Measurements from ENCODE around the gene NLGN2. TPM values are rescaled to one million over a fixed set of nuclear protein-coding genes. Genes with fewer than 3 reads are reported as not detected.

Gene NLGN2
- total RNA-seq, 4 donors from 2014 or later, result 2.2 to 6.3 (median 4.7) TPM

DNA sequence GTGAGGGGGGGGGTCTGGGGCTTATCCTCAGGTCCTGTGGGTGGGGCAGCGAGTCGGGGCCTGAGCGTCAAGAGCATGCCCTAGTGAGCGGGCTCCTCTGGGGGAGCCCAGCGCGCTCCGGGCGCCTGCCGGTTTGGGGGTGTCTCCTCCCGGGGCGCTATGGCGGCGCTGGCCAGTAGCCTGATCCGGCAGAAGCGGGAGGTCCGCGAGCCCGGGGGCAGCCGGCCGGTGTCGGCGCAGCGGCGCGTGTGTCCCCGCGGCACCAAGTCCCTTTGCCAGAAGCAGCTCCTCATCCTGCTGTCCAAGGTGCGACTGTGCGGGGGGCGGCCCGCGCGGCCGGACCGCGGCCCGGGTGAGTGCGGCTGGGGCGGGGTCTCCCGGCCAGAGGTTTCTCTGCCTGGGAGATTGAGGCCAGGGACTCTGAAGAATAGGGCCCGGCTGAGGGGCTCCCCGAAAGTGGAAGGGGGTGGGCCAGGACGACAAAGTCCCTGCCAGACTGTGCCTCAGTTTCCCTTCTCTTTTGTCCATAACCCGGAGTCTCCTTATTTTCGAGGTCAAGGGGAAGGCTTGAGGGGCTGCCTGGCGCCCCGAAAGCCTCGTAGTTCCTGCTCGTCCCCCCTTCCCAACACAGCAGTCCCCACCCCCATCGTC is 31.9 kb downstream of the NLGN2 start, which contains the start of gene FGF11:
Gene FGF11, plus strand, starts transcription at position 51 of the 651 bp plus-strand sequence. Its CDS starts 109 bp downstream, at position 160.
- intact Hi-C loops (cut with DNase I), result loop anchor here (5.0 kb wide), 3 partner anchors 38 to 123 kb away; partner anchors contain the start of genes KCTD11, SENP3 and ZBTB4
- peak within 1 kb of the TSS in 2 of 3 donors; percentile 69 to 82 for H3K27ac ChIP-seq

DNA sequence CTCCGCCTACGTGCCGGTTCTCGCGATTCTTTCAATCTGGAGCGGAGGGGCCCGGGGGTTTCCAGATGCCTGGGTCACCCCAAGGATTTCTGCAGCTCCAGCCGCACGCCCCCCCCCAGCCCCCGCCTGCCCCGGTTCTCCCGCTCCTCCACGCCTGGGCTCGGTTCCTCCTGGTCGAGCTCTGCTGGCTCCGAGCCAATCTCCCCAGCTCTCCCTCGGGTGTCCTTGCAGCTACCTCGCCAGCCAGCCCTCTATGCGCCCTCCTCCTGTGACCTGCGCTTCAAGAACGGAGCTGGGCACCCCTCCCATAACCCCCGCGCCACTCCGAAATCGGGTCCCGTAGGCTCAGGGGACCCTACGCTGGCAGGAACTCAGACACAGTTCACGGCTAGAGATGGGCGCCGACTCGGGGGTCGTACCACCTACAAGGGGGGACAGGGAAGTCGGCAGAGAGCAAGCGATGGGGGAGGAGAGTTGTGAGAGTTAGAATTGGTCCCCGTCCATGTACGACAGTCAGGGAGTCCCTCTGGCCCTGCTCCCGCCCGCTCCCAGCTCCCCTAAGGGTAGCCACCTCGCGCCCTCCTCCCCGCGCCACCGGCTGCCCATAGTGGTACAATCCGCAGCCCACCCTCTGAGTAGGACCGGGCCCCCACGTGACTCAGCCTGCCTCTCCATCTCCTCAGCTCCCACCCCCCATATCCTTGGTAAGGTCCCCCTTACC is 32.6 kb downstream of the NLGN2 start:
- peak; percentile 94 to 95 for DNase-seq
- no peaks in the 10 kb centered on the region for H3K9me3 ChIP-seq
- peak overlapping the region in 2 of 3 donors; percentile 42 to 51 for H3K4me3 ChIP-seq (replicated peaks in 1 of 3)
- H3K27me3 ChIP-seq, result no peaks in the 10 kb centered on the region
- H3K27ac ChIP-seq, result peak overlapping the region in 2 of 3 donors; percentile 69 to 82
- H3K36me3 ChIP-seq, result no peaks in the 10 kb centered on the region
- peak in 1 of 2 donors; percentile 36 for TF ChIP-seq POLR2A (IDR thresholded peaks at IDR 0.05)
- TF ChIP-seq, protein P1, sequence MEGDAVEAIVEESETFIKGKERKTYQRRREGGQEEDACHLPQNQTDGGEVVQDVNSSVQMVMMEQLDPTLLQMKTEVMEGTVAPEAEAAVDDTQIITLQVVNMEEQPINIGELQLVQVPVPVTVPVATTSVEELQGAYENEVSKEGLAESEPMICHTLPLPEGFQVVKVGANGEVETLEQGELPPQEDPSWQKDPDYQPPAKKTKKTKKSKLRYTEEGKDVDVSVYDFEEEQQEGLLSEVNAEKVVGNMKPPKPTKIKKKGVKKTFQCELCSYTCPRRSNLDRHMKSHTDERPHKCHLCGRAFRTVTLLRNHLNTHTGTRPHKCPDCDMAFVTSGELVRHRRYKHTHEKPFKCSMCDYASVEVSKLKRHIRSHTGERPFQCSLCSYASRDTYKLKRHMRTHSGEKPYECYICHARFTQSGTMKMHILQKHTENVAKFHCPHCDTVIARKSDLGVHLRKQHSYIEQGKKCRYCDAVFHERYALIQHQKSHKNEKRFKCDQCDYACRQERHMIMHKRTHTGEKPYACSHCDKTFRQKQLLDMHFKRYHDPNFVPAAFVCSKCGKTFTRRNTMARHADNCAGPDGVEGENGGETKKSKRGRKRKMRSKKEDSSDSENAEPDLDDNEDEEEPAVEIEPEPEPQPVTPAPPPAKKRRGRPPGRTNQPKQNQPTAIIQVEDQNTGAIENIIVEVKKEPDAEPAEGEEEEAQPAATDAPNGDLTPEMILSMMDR (IDR thresholded peaks at IDR 0.05), result peak in 1 of 6 experiments; percentile 9
- peaks cover 35 to 58% of the 10 kb centered on the region in 2 donors for H3K4me1 ChIP-seq
- intact Hi-C loops (cut with DNase I), result loop anchor here (5.0 kb wide), 1 partner anchor 37 kb away; the partner anchor contains the start of gene ZBTB4
- WGBS, 2 donors, result 2% methylated on average over 28 to 37 of the region's 46 CpGs

More for the DNA sequence above, 31.9 kb downstream of the NLGN2 start, which contains the start of gene FGF11:
- H3K9me3 ChIP-seq, result no peaks in the 10 kb centered on the region
- TF ChIP-seq, protein P1 (IDR thresholded peaks at IDR 0.05), result no peak
- TF ChIP-seq POLR2A (IDR thresholded peaks at IDR 0.05), result no peak
- H3K27me3 ChIP-seq, result no peaks in the 10 kb centered on the region
- no peaks in the 10 kb centered on the region for H3K36me3 ChIP-seq
- DNase-seq, result peak; percentile 19 to 24
- peaks cover 31 to 53% of the 10 kb centered on the region in 2 donors for H3K4me1 ChIP-seq
- 2% methylated on average over 14 to 23 of the region's 50 CpGs for WGBS, 2 donors
- peak within 1 kb of the TSS in 2 of 3 donors; percentile 42 to 51 for H3K4me3 ChIP-seq (replicated peaks in 1 of 3)

DNA sequence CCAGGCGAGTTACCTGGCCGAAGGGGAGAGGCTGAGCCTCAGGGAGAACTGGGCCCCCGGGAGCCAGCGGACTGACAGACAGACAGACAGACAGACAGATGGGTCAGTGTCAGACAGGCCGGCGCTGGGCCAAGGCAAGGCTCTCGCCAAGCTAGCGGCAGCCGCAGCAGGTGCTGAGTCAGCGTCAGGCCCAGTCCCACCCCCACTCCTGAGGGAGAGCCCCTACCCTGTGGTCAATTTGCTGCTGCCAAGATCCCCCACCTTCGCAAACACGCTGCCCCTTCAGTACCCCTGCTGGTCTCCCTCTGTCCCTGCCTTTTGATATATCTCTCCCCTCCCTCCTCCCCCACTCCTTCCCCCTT is 33.2 kb downstream of the NLGN2 start:
- H3K27ac ChIP-seq, result peak overlapping the region in 2 of 3 donors; percentile 69 to 82

DNA sequence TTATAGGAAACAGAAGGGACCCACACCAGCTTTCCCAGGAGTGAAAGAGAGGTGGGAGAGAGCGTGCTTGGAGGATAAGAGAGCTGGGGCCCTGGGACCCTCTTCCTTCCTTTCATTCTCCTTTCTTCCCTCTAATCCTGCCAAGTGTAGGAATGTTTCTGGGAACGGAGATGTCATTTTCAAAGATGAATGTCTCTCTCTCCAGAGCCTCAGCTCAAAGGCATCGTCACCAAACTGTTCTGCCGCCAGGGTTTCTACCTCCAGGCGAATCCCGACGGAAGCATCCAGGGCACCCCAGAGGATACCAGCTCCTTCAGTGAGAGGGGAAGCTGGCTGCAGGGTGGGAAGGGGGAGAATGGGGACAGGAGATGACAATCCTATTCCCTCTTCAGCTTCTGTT is 33.6 kb downstream of the NLGN2 start:
- no peaks in the 10 kb centered on the region for H3K27me3 ChIP-seq
- no peaks in the 10 kb centered on the region for H3K9me3 ChIP-seq
- no peaks in the 10 kb centered on the region for H3K36me3 ChIP-seq
- H3K27ac ChIP-seq, result peak overlapping the region in 2 of 3 donors; percentile 69 to 82
- DNase-seq, result no peak
- peaks cover 29 to 60% of the 10 kb centered on the region in 2 donors for H3K4me1 ChIP-seq
- no peak overlapping the region for H3K4me3 ChIP-seq (replicated peaks in 1 of 3)
- TF ChIP-seq, protein P1 (IDR thresholded peaks at IDR 0.05), result no peak
- no peak for TF ChIP-seq POLR2A (IDR thresholded peaks at IDR 0.05)
- 80 to 81% methylated on average over 7 of the region's 7 CpGs for WGBS, 2 donors
- intact Hi-C loops (cut with DNase I), result loop anchor here (5.0 kb wide), 1 partner anchor 36 kb away; the partner anchor contains the start of gene ZBTB4

More for the DNA sequence above, 33.2 kb downstream of the NLGN2 start:
- Histone ChIP-seq H3K4me1 (peaks cover 34 to 62% of the 10 kb centered on the region in 2 donors), H3K27me3 (no peaks in the 10 kb centered on the region), H3K4me3 (replicated peaks in 1 of 3) (peak overlapping the region in 1 of 3 donors; percentile 51), H3K9me3 (no peaks in the 10 kb centered on the region), H3K36me3 (no peaks in the 10 kb centered on the region)
- DNase-seq, result peak; percentile 75 to 79
- TF ChIP-seq POLR2A (IDR thresholded peaks at IDR 0.05), result no peak
- intact Hi-C loops (cut with DNase I), result loop anchor here (5.0 kb wide), 1 partner anchor 36 kb away; the partner anchor contains the start of gene ZBTB4
- 15 to 28% methylated on average over 2 to 11 of the region's 12 CpGs for WGBS, 2 donors

DNA sequence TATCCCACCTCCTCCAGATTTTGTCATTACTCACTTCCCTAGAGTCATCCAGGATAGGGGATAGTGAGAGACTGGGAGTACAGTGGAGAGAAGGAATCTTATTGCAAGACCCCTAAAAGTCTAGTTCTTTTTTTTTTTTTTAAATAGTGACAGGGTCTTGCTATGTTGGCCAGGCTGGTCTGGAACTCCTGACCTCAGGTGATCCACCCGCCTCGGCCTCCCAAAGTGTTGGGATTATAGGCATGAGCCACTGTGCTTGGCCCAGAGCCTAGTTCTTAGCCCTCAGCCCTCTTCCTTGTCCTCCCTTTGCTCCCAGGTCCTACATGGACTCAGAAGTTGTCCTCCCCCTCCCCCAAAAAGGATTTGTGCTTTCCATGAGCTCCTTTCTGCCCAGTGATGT is 34.5 kb downstream of the NLGN2 start:
- TF ChIP-seq, protein P1 (IDR thresholded peaks at IDR 0.05), result no peak
- no peaks in the 10 kb centered on the region for H3K36me3 ChIP-seq
- H3K27me3 ChIP-seq, result no peaks in the 10 kb centered on the region
- no peaks in the 10 kb centered on the region for H3K9me3 ChIP-seq
- WGBS, 2 donors, result 97 to 100% methylated on average over 2 of the region's 2 CpGs
- H3K4me1 ChIP-seq, result peaks cover 22 to 52% of the 10 kb centered on the region in 2 donors
- DNase-seq, result no peak
- H3K4me3 ChIP-seq (replicated peaks in 1 of 3), result no peak overlapping the region
- H3K27ac ChIP-seq, result no peak overlapping the region
- intact Hi-C loops (cut with DNase I), result loop anchor here (5.0 kb wide), 1 partner anchor 35 kb away; the partner anchor contains the start of gene ZBTB4
